B cell (primary cell): ENCODE measurements around the gene FKBP6. TPM values are rescaled to one million over a fixed set of nuclear protein-coding genes. Genes with fewer than 3 reads are reported as not detected.
"Not testable (repeated sequence)": the region's sequence is repeated elsewhere in the genome, so short reads cannot be mapped to it uniquely, and the experiment has no call there.

Experiments used
- ATAC-seq: fragments of 200-7000 bp; cut with Tn5 transposase; one replicate; pipeline ENCODE4 v1.10.0; 2021; ENCODE audit warnings: low read depth, mild to moderate bottlenecking, moderate number of reproducible peaks, moderate library complexity
- CTCF ChIA-PET: fragments of 350-600 bp; sonication (Branson Sonifier 250); formaldehyde crosslinking; loops from one replicate; lab custom pipeline; 2021; ENCODE audit warnings: antibody characterized with exemption, inconsistent platforms; lab: Charles Lee
- POLR2A ChIA-PET: fragments of 350-600 bp; sonication (Branson Sonifier 250); formaldehyde crosslinking; loops from one replicate; lab custom pipeline; 2021; ENCODE audit warnings: antibody characterized with exemption; lab: Charles Lee
- DNase-seq: peaks from one replicate; pipeline ENCODE4 v3.0.0; 2013
- H2AFZ ChIP-seq: 2 replicates; pipeline ENCODE4 v1.6.1; 2012; ENCODE audit warnings: mild to moderate bottlenecking, low read depth, low read length; ENCODE audit not compliant: insufficient read depth, poor library complexity, severe bottlenecking
- H3K27ac ChIP-seq, 2 donors: 1 replicate in 1 of 2; 2 replicates in 1 of 2; pipeline ENCODE4 v1.5.1; 2012 to 2013; ENCODE audit warnings: low read length in 2 of 2, mild to moderate bottlenecking in 2 of 2, moderate library complexity in 1 of 2
- H3K27me3 ChIP-seq, 4 experiments: fragments of 200-600 bp in 1 of 4; sonication (generic) in 1 of 4; replicated peaks in 1 of 4; 1 replicate in 2 of 4; 2 replicates in 2 of 4; pipeline versions ENCODE4 v1.6.1 to v1.7.0; 2013 to 2016; ENCODE audit warnings: low read length in 3 of 4, mild to moderate bottlenecking in 2 of 4, mixed read lengths in 1 of 4, moderate library complexity in 1 of 4; ENCODE audit not compliant: insufficient read depth in 4 of 4, control insufficient read depth in 3 of 4; ENCODE audit errors: control extremely low read depth in 1 of 4
- H3K36me3 ChIP-seq, 2 experiments: replicated peaks in 1 of 2; 1 replicate in 1 of 2; 2 replicates in 1 of 2; pipeline versions ENCODE4 v1.6.1 to v1.7.1; 2013; ENCODE audit warnings: low read length in 1 of 2; ENCODE audit not compliant: insufficient read depth in 2 of 2, control insufficient read depth in 1 of 2; ENCODE audit errors: control extremely low read depth in 1 of 2, extremely low read depth in 1 of 2
- H3K4me1 ChIP-seq, 2 donors: fragments of 200-600 bp in 1 of 2; sonication (generic) in 1 of 2; 1 replicate in 1 of 2; 2 replicates in 1 of 2; pipeline versions ENCODE4 v1.5.1 to v1.6.1; 2013 to 2017; ENCODE audit warnings: low read length in 2 of 2; ENCODE audit not compliant: control insufficient read depth in 2 of 2, insufficient read depth in 2 of 2
- H3K4me2 ChIP-seq: replicated peaks from 2 replicates; pipeline ENCODE3; 2012; ENCODE audit warnings: mild to moderate bottlenecking, low read depth, low read length; ENCODE audit not compliant: poor library complexity, severe bottlenecking
- H3K4me3 ChIP-seq, 5 experiments: fragments of 200-600 bp in 1 of 5; sonication (generic) in 1 of 5; 1 replicate in 3 of 5; 2 replicates in 2 of 5; pipeline versions ENCODE4 v1.5.1 to v1.7.0; 2011 to 2016; ENCODE audit warnings: low read length in 4 of 5, mild to moderate bottlenecking in 4 of 5, low read depth in 2 of 5, control low read depth in 1 of 5, moderate library complexity in 1 of 5; ENCODE audit not compliant: insufficient read depth in 1 of 5; ENCODE audit errors: control extremely low read depth in 1 of 5, extremely low read depth in 1 of 5
- H3K79me2 ChIP-seq: fragments of 200-600 bp; sonication (generic); one replicate; pipeline ENCODE4 v1.6.0; 2016; ENCODE audit warnings: low read length; ENCODE audit not compliant: control insufficient read depth, insufficient read depth
- H3K9ac ChIP-seq: fragments of 200-600 bp; sonication (generic); 2 replicates; pipeline ENCODE4 v1.6.1; 2017; ENCODE audit warnings: mild to moderate bottlenecking, low read length, moderate library complexity
- H3K9me3 ChIP-seq, 3 donors: one replicate each; pipeline versions ENCODE4 v1.6.1 to v1.7.1; 2013; ENCODE audit warnings: low read length in 2 of 3; ENCODE audit not compliant: control insufficient read depth in 2 of 3, insufficient read depth in 1 of 3; ENCODE audit errors: control extremely low read depth in 1 of 3
- H4K20me1 ChIP-seq: 2 replicates; pipeline ENCODE4 v1.6.0; 2012; ENCODE audit warnings: mild to moderate bottlenecking, low read length; ENCODE audit not compliant: insufficient read depth, control insufficient read depth, poor library complexity, severe bottlenecking
- H3K27ac Mint-ChIP-seq: one replicate; pipeline ENCODE4 v1.8.0; 2021; ENCODE audit warnings: mixed read lengths
- H3K27me3 Mint-ChIP-seq: one replicate; pipeline ENCODE4 v1.8.0; 2021; ENCODE audit warnings: mixed read lengths
- H3K4me1 Mint-ChIP-seq: one replicate; pipeline ENCODE4 v1.8.0; 2021; ENCODE audit warnings: mixed read lengths
- H3K4me3 Mint-ChIP-seq: one replicate; pipeline ENCODE4 v1.8.0; 2021; ENCODE audit warnings: mixed read lengths
- H3K9me3 Mint-ChIP-seq: one replicate; pipeline ENCODE4 v1.8.0; 2022; ENCODE audit warnings: mixed read lengths; ENCODE audit not compliant: insufficient read depth
- CTCF ChIP-seq: fragments of 200-600 bp; IDR thresholded peaks from one replicate; pipeline ENCODE4 v1.8.0; 2022; ENCODE audit warnings: antibody characterized with exemption, mild to moderate bottlenecking
- WGBS: methylation state at CpG from one replicate; pipeline ENCODE4 v1.1.5; 2013; ENCODE audit warnings: missing lambda C conversion rate; ENCODE audit not compliant: insufficient coverage; 5-methylcytosine and 5-hydroxymethylcytosine counted together
- intact Hi-C: fragments of 100-400 bp; cut with micrococcal nuclease; formaldehyde crosslinking; loops from one replicate; pipeline ENCODE4 v1.10.0; 2022
- polyA plus RNA-seq: library from polyadenylated mRNA; depleted of rRNA; stranded (reverse); fragments of >200 nt; gene quantifications from 2 replicates; pipeline ENCODE4 v1.2.3, GENCODE V29; 2012
- total RNA-seq, 2 donors: library from RNA; stranded (reverse); fragments of 120-200 nt in 1 of 2; gene quantifications; 1 replicate in 1 of 2; 2 replicates in 1 of 2; pipeline versions ENCODE4 v1.2.3 to v1.2.4, GENCODE V29; 2013 to 2022

Gene FKBP6
- total and polyA plus RNA-seq, 2 donors (not counting 1 experiment from before 2014, with no cell fraction given): not detected

- peak overlapping the region; percentile 60 for H3K9ac ChIP-seq
- WGBS: 15% methylated on average over 23 of the region's 31 CpGs
Observed at GRCh38 chr7:73324081-73324845, 3.7 kb upstream of the FKBP6 start.

GRCh38 chr7:73325424-73325823 is 2.5 kb upstream of the FKBP6 start:
- H3K4me2 ChIP-seq, H3K79me2 ChIP-seq, H3K27ac ChIP-seq, H3K9me3 Mint-ChIP-seq, H3K36me3 ChIP-seq, H2AFZ ChIP-seq, POLR2A ChIA-PET, DNase-seq, H3K27me3 ChIP-seq, H3K9me3 ChIP-seq, H3K4me3 ChIP-seq, H3K4me1 Mint-ChIP-seq, H3K27me3 Mint-ChIP-seq, H3K4me3 Mint-ChIP-seq, H4K20me1 ChIP-seq, ATAC-seq, H3K9ac ChIP-seq: not testable (repeated sequence)
- WGBS: 94% methylated on average over 3 of the region's 6 CpGs
- H3K27ac Mint-ChIP-seq: peak overlapping the region; percentile 41
- H3K4me1 ChIP-seq: peaks cover 11 to 14% of the 10 kb centered on the region in 2 donors
- CTCF ChIA-PET: interaction anchor here (1.0 kb wide), 1 partner anchor 126 kb away, joined by 3 read pairs; no protein-coding TSS in a partner anchor
- intact Hi-C loops: loop anchor here (2.0 kb wide), 1 partner anchor 125 kb away; no protein-coding TSS in a partner anchor

More at GRCh38 chr7:73324081-73324845, 3.7 kb upstream of the FKBP6 start:
- not testable (repeated sequence) for H3K9me3 ChIP-seq, H3K9me3 Mint-ChIP-seq, H3K79me2 ChIP-seq, H3K27me3 ChIP-seq, H3K36me3 ChIP-seq, H4K20me1 ChIP-seq, H3K27me3 Mint-ChIP-seq, H3K4me1 Mint-ChIP-seq, H3K27ac ChIP-seq
- DNase-seq: peak; percentile 62
- ATAC-seq: peak; percentile 81
- Histone ChIP-seq H2AFZ (peak overlapping the region; percentile 76), H3K4me3 (peak overlapping the region; percentile 21 to 67 (median 46)), H3K4me2 (peak overlapping the region; percentile 82), H3K4me1 (peaks cover 11 to 14% of the 10 kb centered on the region in 2 donors)
- intact Hi-C loops: loop anchor here (2.0 kb wide), 1 partner anchor 127 kb away; no protein-coding TSS in a partner anchor
- ChIA-PET POLR2A (interaction anchor here (0.5 kb wide), 1 partner anchor 203 kb away, joined by 3 read pairs; no protein-coding TSS in a partner anchor), CTCF (interaction anchor here (1.0 to 1.4 kb wide), 4 partner anchors 9 to 130 kb away, joined by 3 to 9 read pairs (median 4); no protein-coding TSS in a partner anchor)
- TF ChIP-seq CTCF: peak; percentile 65
- H3K27ac Mint-ChIP-seq: peak overlapping the region; percentile 46
- H3K4me3 Mint-ChIP-seq: peak overlapping the region; percentile 79

- H3K27ac ChIP-seq, H3K4me1 Mint-ChIP-seq, H3K36me3 ChIP-seq, H3K27me3 Mint-ChIP-seq, H3K4me2 ChIP-seq, H3K27me3 ChIP-seq, DNase-seq, ATAC-seq, CTCF ChIA-PET, H3K9ac ChIP-seq, H3K4me3 Mint-ChIP-seq, H3K27ac Mint-ChIP-seq, H3K9me3 Mint-ChIP-seq, POLR2A ChIA-PET, intact Hi-C loops, H3K9me3 ChIP-seq, H4K20me1 ChIP-seq, H2AFZ ChIP-seq, H3K4me3 ChIP-seq, H3K79me2 ChIP-seq: not testable (repeated sequence)
- no CpG with 5 or more reads among the region's 13 CpGs for WGBS
- peaks cover 11 to 14% of the 10 kb centered on the region in 2 donors for H3K4me1 ChIP-seq
Observed at GRCh38 chr7:73327449-73327848, 512 bp upstream of the FKBP6 start.
